ENCODE results near the gene F8A2.
"Not testable (repeated sequence)": the region's sequence is repeated elsewhere in the genome, so short reads cannot be mapped to it uniquely, and the experiment has no call there.

The F8A2 gene

GRCh38 chrX:155381843-155382528 is at the start of gene F8A2:
F8A2 (plus strand) TSS chrX:155382095; CDS start chrX:155382115, 20 bp downstream.
- DNase-seq (ENCODE audit: low spot score) = not testable (repeated sequence)

- DNase-seq (ENCODE audit: low spot score) = no peak
Observed at GRCh38 chrX:155333544-155334100, 48.3 kb upstream of the F8A2 start.

GRCh38 chrX:155334486-155335336 is 47.2 kb upstream of the F8A2 start, which contains the start of gene CLIC2:
CLIC2 (minus strand) TSS chrX:155334614; CDS start chrX:155334427, 187 bp downstream.
- DNase-seq (ENCODE audit: low spot score) = no peak

- DNase-seq (ENCODE audit: low spot score) = not testable (repeated sequence)
Observed at GRCh38 chrX:155335337-155335712, 46.6 kb upstream of the F8A2 start.

- not testable (repeated sequence) for DNase-seq (ENCODE audit: low spot score)
Observed at GRCh38 chrX:155345689-155346088, 36.2 kb upstream of the F8A2 start.

GRCh38 chrX:155349448-155349847 is 32.4 kb upstream of the F8A2 start:
- DNase-seq (ENCODE audit: low spot score) = not testable (repeated sequence)

- not testable (repeated sequence) for DNase-seq (ENCODE audit: low spot score)
Observed at GRCh38 chrX:155363712-155364111, 18.2 kb upstream of the F8A2 start.

- not testable (repeated sequence) for DNase-seq (ENCODE audit: low spot score)
Observed at GRCh38 chrX:155373777-155374458, 8.0 kb upstream of the F8A2 start.

GRCh38 chrX:155379802-155380201 is 2.1 kb upstream of the F8A2 start:
- not testable (repeated sequence) for DNase-seq (ENCODE audit: low spot score)

GRCh38 chrX:155382529-155382967 is 653 bp downstream of the F8A2 start:
- DNase-seq (ENCODE audit: low spot score) = not testable (repeated sequence)

GRCh38 chrX:155389634-155390033 is 7.7 kb downstream of the F8A2 start:
- no peak for DNase-seq (ENCODE audit: low spot score)

- DNase-seq (ENCODE audit: low spot score) = not testable (repeated sequence)
Observed at GRCh38 chrX:155394747-155395276, 12.9 kb downstream of the F8A2 start.

- no peak for DNase-seq (ENCODE audit: low spot score)
Observed at GRCh38 chrX:155406429-155406828, 24.5 kb downstream of the F8A2 start.

GRCh38 chrX:155417769-155418168 is 35.9 kb downstream of the F8A2 start:
- no peak for DNase-seq (ENCODE audit: low spot score)

Data from iPS-NIHi11 (cell line).